Kidney (tissue), 14 donors: ENCODE data around the gene MAK. TPM values are rescaled to one million over a fixed set of nuclear protein-coding genes. Genes with fewer than 3 reads are reported as not detected.

Experiments used
- DNase-seq, 5 donors: peaks; one replicate each; pipeline ENCODE4 v3.0.0-alpha.2; 2013 to 2020
- FAIRE-seq: peaks from 2 replicates; lab custom pipeline; 2012; peaks lifted over from hg19 to GRCh38; lab: Jason Lieb, UNC
- H3K27ac ChIP-seq, 2 donors: one replicate each; pipeline ENCODE4 v1.7.0; 2013; ENCODE audit warnings: low read depth in 2 of 2, low read length in 2 of 2, inconsistent platforms in 1 of 2
- H3K27me3 ChIP-seq: one replicate; pipeline ENCODE4 v1.7.1; 2013; ENCODE audit warnings: low read length, inconsistent platforms; ENCODE audit not compliant: control insufficient read depth, insufficient read depth
- H3K36me3 ChIP-seq, 3 donors: one replicate each; pipeline versions ENCODE4 v1.7.0 to v1.7.1; 2013; ENCODE audit warnings: low read length in 3 of 3, control low read depth in 1 of 3, inconsistent platforms in 1 of 3; ENCODE audit not compliant: insufficient read depth in 3 of 3, control insufficient read depth in 2 of 3
- H3K4me1 ChIP-seq, 3 donors: one replicate each; pipeline versions ENCODE4 v1.7.0 to v1.7.1; 2013; ENCODE audit warnings: low read length in 3 of 3, inconsistent platforms in 1 of 3, low read depth in 1 of 3; ENCODE audit not compliant: control insufficient read depth in 2 of 3, insufficient read depth in 2 of 3
- H3K4me3 ChIP-seq, 3 donors: one replicate each; pipeline versions ENCODE4 v1.7.0 to v1.8.1; 2013; ENCODE audit warnings: low read length in 3 of 3, control low read depth in 1 of 3, inconsistent platforms in 1 of 3
- H3K9ac ChIP-seq, 3 donors: one replicate each; pipeline versions ENCODE4 v1.7.0 to v1.7.1; 2013; ENCODE audit warnings: low read length in 3 of 3, control low read depth in 1 of 3, inconsistent platforms in 1 of 3
- H3K9me3 ChIP-seq, 3 donors: one replicate each; pipeline versions ENCODE4 v1.7.0 to v1.7.1; 2013; ENCODE audit warnings: low read length in 3 of 3, control low read depth in 1 of 3, inconsistent platforms in 1 of 3; ENCODE audit not compliant: control insufficient read depth in 2 of 3, insufficient read depth in 1 of 3
- intact Hi-C: fragments of 100-400 bp; cut with DNase I; formaldehyde crosslinking; loops from one replicate; pipeline ENCODE4 v1.11.1; 2022
- polyA plus RNA-seq: library from polyadenylated mRNA; stranded (reverse); fragments of 350-450 nt; fragmentation: Illumina TruSeq; extraction: RNeasy Lipid Tissue Mini Kit (QIAGEN cat#74804); gene quantifications from one replicate; pipeline ENCODE4 v1.2.3, GENCODE V29; 2014; ENCODE audit warnings: low read depth, low replicate concordance; ENCODE audit not compliant: insufficient read depth
- total RNA-seq: library from RNA; stranded (reverse); fragmentation: NEBNext Ultra II Directional; extraction: Animal tissue kit (Norgen Biotek cat#: 25700); gene quantifications from one replicate; pipeline ENCODE4 v1.2.1, GENCODE V29; 2021
- TF ChIP-seq, protein P1 (sequence below): IDR thresholded peaks from 3 replicates; pipeline ENCODE4 v1.5.1; 2012; ENCODE audit warnings: mild to moderate bottlenecking, moderate library complexity, borderline replicate concordance; ENCODE audit not compliant: insufficient read depth; ENCODE audit errors: extremely low read depth
- donor health status: control.
- donor health status: control.
- donor health status: control.
- donor health status: control.
- donor health status: control.
- donor health status: DM: yes; HTN: yes; CAD: no.
- donor health status: Normal renal cell carcinoma (clear cell type).

The MAK gene
- total and polyA plus RNA-seq, 2 donors from 2014 or later = 0.66 TPM; not detected in 1

DNA sequence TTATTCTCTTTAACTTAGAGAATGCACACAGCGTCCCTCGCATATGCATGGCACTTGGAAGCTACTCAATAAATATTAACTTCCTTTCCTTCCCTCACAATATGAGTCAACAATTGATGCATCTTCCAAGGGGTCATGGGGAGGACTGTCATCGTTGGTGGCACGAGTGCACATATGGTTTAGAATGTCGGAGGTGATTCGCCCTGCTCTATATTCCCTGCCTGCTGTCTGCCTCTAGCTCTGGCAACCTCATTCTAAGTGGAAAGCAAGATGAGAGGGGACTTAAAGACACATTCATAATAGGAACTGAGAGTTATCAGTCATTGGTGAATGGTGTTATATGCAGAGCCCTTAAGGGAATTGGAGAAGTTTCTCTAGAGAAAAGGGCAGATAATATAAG is 44.6 kb downstream of the MAK start:
- TF ChIP-seq, protein P1, sequence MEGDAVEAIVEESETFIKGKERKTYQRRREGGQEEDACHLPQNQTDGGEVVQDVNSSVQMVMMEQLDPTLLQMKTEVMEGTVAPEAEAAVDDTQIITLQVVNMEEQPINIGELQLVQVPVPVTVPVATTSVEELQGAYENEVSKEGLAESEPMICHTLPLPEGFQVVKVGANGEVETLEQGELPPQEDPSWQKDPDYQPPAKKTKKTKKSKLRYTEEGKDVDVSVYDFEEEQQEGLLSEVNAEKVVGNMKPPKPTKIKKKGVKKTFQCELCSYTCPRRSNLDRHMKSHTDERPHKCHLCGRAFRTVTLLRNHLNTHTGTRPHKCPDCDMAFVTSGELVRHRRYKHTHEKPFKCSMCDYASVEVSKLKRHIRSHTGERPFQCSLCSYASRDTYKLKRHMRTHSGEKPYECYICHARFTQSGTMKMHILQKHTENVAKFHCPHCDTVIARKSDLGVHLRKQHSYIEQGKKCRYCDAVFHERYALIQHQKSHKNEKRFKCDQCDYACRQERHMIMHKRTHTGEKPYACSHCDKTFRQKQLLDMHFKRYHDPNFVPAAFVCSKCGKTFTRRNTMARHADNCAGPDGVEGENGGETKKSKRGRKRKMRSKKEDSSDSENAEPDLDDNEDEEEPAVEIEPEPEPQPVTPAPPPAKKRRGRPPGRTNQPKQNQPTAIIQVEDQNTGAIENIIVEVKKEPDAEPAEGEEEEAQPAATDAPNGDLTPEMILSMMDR = no peak
- FAIRE-seq = no peak
- intact Hi-C loops = no loop called here

DNA sequence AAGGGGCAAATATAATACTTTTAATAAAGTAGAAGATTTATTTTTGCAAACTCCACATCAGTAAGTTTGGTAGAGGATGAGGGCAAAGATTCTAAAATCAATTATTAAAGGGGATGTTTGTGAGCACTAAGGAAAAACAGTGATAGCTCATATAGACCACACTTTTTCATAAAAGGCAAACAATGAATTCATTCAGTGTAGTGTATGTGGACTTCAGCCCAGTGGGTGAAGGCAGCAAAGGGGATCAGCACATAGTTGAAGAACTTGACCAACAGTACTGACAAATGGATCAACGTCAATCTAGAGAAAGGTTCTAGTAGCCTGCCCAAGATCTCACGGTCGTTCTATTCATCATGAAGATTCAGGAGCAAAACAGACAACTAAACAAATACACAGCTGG is 45.3 kb downstream of the MAK start:
- Histone ChIP-seq H3K4me3 (no peak overlapping the region), H3K4me1 (no peaks in the 10 kb centered on the region), H3K9ac (no peak overlapping the region), H3K27me3 (no peaks in the 10 kb centered on the region), H3K9me3 (no peaks in the 10 kb centered on the region), H3K36me3 (peaks cover 0 to 4% (median 0%) of the 10 kb centered on the region in 3 donors), H3K27ac (no peak overlapping the region)
- DNase-seq = no peak
- TF ChIP-seq, protein P1 = no peak
- no peak for FAIRE-seq
- intact Hi-C loops = no loop called here

More for the DNA sequence above, 44.6 kb downstream of the MAK start:
- no peak overlapping the region for H3K27ac ChIP-seq
- no peak for DNase-seq
- no peaks in the 10 kb centered on the region for H3K9me3 ChIP-seq
- no peaks in the 10 kb centered on the region for H3K4me1 ChIP-seq
- H3K36me3 ChIP-seq = peaks cover 0 to 4% (median 0%) of the 10 kb centered on the region in 3 donors
- H3K27me3 ChIP-seq = no peaks in the 10 kb centered on the region
- no peak overlapping the region for H3K4me3 ChIP-seq
- H3K9ac ChIP-seq = no peak overlapping the region

DNA sequence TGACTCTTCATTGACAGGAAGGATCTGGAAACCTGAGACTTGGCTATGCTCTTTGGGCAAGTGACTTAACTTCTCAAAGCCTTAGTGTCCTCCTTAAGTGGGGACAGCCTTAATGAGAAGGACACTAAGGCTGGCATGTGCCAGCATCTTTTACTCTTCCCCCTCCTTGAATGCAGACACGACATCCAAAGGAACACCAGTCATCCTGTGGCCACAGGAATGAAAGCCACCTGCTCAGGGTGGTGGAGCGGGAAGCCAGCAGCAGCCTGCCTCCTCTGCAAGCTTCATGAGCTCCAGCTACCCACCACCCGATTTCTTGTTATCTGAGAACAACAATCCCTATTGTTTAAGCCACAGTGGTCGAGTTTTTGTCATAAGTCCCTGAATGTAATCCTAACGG is 46.2 kb downstream of the MAK start:
- Histone ChIP-seq H3K27me3 (no peaks in the 10 kb centered on the region), H3K4me3 (no peak overlapping the region), H3K4me1 (no peaks in the 10 kb centered on the region), H3K36me3 (peaks cover 0 to 4% (median 0%) of the 10 kb centered on the region in 3 donors), H3K9ac (no peak overlapping the region), H3K27ac (no peak overlapping the region), H3K9me3 (no peaks in the 10 kb centered on the region)
- intact Hi-C loops = no loop called here
- TF ChIP-seq, protein P1 = no peak
- no peak for FAIRE-seq
- DNase-seq = no peak

DNA sequence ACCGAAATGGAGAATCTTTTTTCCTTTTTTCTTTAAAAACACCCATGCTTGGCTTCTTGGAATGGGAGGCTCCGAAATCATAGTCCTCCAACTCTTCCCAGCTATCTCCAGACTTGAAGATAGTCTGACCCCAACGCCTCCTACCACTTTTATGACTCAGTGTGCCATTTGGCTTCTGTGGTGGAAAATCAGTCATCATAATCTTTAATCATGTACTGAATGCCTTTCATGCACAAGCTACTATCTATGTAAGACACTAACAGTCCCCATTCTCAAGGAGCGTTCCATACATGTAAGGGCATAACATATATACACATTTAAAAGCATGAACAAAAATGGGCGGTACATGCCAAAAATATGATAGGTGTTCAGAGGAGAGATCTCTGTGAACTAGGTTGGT is 46.7 kb downstream of the MAK start:
- Histone ChIP-seq H3K36me3 (peaks cover 0 to 4% (median 0%) of the 10 kb centered on the region in 3 donors), H3K27ac (no peak overlapping the region), H3K27me3 (no peaks in the 10 kb centered on the region), H3K4me3 (no peak overlapping the region), H3K4me1 (no peaks in the 10 kb centered on the region), H3K9me3 (no peaks in the 10 kb centered on the region), H3K9ac (no peak overlapping the region)
- TF ChIP-seq, protein P1 = no peak
- intact Hi-C loops = no loop called here
- DNase-seq (no peak), FAIRE-seq (no peak)
